Common myeloid progenitor, CD34-positive (primary cell): Measurements from ENCODE around the gene TRAPPC5.

Experiments used
- CTCF ChIA-PET: fragments of 350-600 bp; sonication (Branson Sonifier 250); formaldehyde crosslinking; loops from one replicate; lab custom pipeline; 2021; ENCODE audit warnings: antibody characterized with exemption; lab: Charles Lee
- POLR2A ChIA-PET: fragments of 350-600 bp; sonication (Branson Sonifier 250); formaldehyde crosslinking; loops from one replicate; lab custom pipeline; 2021; ENCODE audit warnings: antibody characterized with exemption; lab: Charles Lee
- DNase-seq, 3 donors: peaks; one replicate each; pipeline versions ENCODE4 v3.0.0 to v3.0.0-alpha.2; 2013
- H3K27ac ChIP-seq, 2 experiments: 1 replicate in 1 of 2; 2 replicates in 1 of 2; pipeline ENCODE4 v1.7.0; 2013; ENCODE audit warnings: inconsistent platforms in 2 of 2, low read length in 2 of 2, mild to moderate bottlenecking in 2 of 2, low read depth in 1 of 2, moderate library complexity in 1 of 2; ENCODE audit not compliant: severe bottlenecking in 2 of 2, insufficient read depth in 1 of 2, poor library complexity in 1 of 2
- H3K27me3 ChIP-seq, 5 experiments: replicated peaks in 2 of 5; 1 replicate in 3 of 5; 2 replicates in 2 of 5; pipeline versions ENCODE4 v1.6.1 to v1.7.0; 2013; ENCODE audit warnings: low read length in 4 of 5, mild to moderate bottlenecking in 2 of 5, moderate library complexity in 2 of 5, inconsistent platforms in 1 of 5; ENCODE audit not compliant: insufficient read depth in 5 of 5, control insufficient read depth in 4 of 5
- H3K36me3 ChIP-seq, 4 experiments: 1 replicate in 2 of 4; 2 replicates in 2 of 4; pipeline versions ENCODE4 v1.6.1 to v1.7.0; 2013; ENCODE audit warnings: low read length in 3 of 4, control low read depth in 1 of 4, mild to moderate bottlenecking in 1 of 4; ENCODE audit not compliant: control insufficient read depth in 4 of 4, insufficient read depth in 4 of 4
- H3K4me1 ChIP-seq, 4 experiments: 1 replicate in 3 of 4; 2 replicates in 1 of 4; pipeline versions ENCODE4 v1.6.1 to v1.7.1; 2013; ENCODE audit warnings: low read length in 3 of 4, mild to moderate bottlenecking in 3 of 4, control low read depth in 1 of 4, inconsistent platforms in 1 of 4, moderate library complexity in 1 of 4; ENCODE audit not compliant: control insufficient read depth in 4 of 4, insufficient read depth in 4 of 4; ENCODE audit errors: control extremely low read depth in 1 of 4
- H3K4me3 ChIP-seq, 7 experiments: 1 replicate in 4 of 7; 2 replicates in 3 of 7; pipeline versions ENCODE4 v1.5.1 to v1.7.0; 2013; ENCODE audit warnings: mild to moderate bottlenecking in 7 of 7, low read length in 6 of 7, moderate library complexity in 6 of 7, inconsistent platforms in 2 of 7, low read depth in 2 of 7, control low read depth in 1 of 7; ENCODE audit not compliant: insufficient read depth in 4 of 7, control insufficient read depth in 1 of 7; ENCODE audit errors: extremely low read depth in 1 of 7
- H3K9me3 ChIP-seq, 5 experiments: 1 replicate in 4 of 5; 2 replicates in 1 of 5; pipeline versions ENCODE4 v1.6.1 to v1.7.1; 2013; ENCODE audit warnings: low read length in 4 of 5, mild to moderate bottlenecking in 2 of 5, inconsistent platforms in 1 of 5, low read depth in 1 of 5, moderate library complexity in 1 of 5; ENCODE audit not compliant: control insufficient read depth in 4 of 5, insufficient read depth in 2 of 5; ENCODE audit errors: control extremely low read depth in 1 of 5
- WGBS: methylation state at CpG from one replicate; pipeline ENCODE4 v1.1.5; 2013; ENCODE audit not compliant: insufficient coverage; 5-methylcytosine and 5-hydroxymethylcytosine counted together

Gene TRAPPC5

GRCh38 chr19:7645656-7646425, 34.8 kb upstream of the TRAPPC5 start:
- peaks cover 0 to 33% (median 18%) of the 10 kb centered on the region in 4 experiments for H3K36me3 ChIP-seq
- WGBS = 82% methylated on average over 12 of the region's 20 CpGs

GRCh38 chr19:7646426-7646700, 34.3 kb upstream of the TRAPPC5 start:
- POLR2A ChIA-PET = no interaction called here
- H3K36me3 ChIP-seq = peaks cover 0 to 32% (median 18%) of the 10 kb centered on the region in 4 experiments
- 90% methylated on average over 8 of the region's 8 CpGs for WGBS
- H3K4me1 ChIP-seq = peaks cover 0 to 16% (median 2%) of the 10 kb centered on the region in 4 experiments
- H3K4me3 ChIP-seq = no peak overlapping the region
- H3K9me3 ChIP-seq = no peaks in the 10 kb centered on the region
- DNase-seq = no peak
- no peak overlapping the region for H3K27ac ChIP-seq
- CTCF ChIA-PET = no interaction called here
- peaks cover 0 to 3% (median 0%) of the 10 kb centered on the region in 5 experiments for H3K27me3 ChIP-seq

More at GRCh38 chr19:7645656-7646425, 34.8 kb upstream of the TRAPPC5 start:
- no peak overlapping the region for H3K4me3 ChIP-seq
- peak overlapping the region in 1 of 2 experiments; percentile 43 for H3K27ac ChIP-seq
- CTCF ChIA-PET = no interaction called here
- no peaks in the 10 kb centered on the region for H3K27me3 ChIP-seq
- H3K9me3 ChIP-seq = no peaks in the 10 kb centered on the region
- POLR2A ChIA-PET = no interaction called here
- peaks cover 0 to 16% (median 2%) of the 10 kb centered on the region in 4 experiments for H3K4me1 ChIP-seq
- no peak for DNase-seq

- H3K36me3 ChIP-seq = peaks cover 0 to 28% (median 17%) of the 10 kb centered on the region in 4 experiments
- no peak overlapping the region for H3K27ac ChIP-seq
- H3K9me3 ChIP-seq = no peaks in the 10 kb centered on the region
- H3K27me3 ChIP-seq = peaks cover 0 to 4% (median 0%) of the 10 kb centered on the region in 5 experiments
- ChIA-PET CTCF (no interaction called here), POLR2A (no interaction called here)
- no peak overlapping the region for H3K4me3 ChIP-seq
- no peak for DNase-seq
- WGBS = 95% methylated on average over 26 of the region's 26 CpGs
- H3K4me1 ChIP-seq = peaks cover 0 to 17% (median 2%) of the 10 kb centered on the region in 4 experiments
These were observed 33.5 kb upstream of the TRAPPC5 start for GRCh38 chr19:7647156-7647555.

- 98% methylated on average over 13 of the region's 15 CpGs for WGBS
- Histone ChIP-seq H3K36me3 (peaks cover 0 to 21% (median 12%) of the 10 kb centered on the region in 4 experiments), H3K4me3 (no peak overlapping the region), H3K9me3 (no peaks in the 10 kb centered on the region), H3K27ac (no peak overlapping the region), H3K27me3 (peaks cover 0 to 4% (median 0%) of the 10 kb centered on the region in 5 experiments), H3K4me1 (peaks cover 0 to 24% (median 4%) of the 10 kb centered on the region in 4 experiments)
- ChIA-PET CTCF (interaction anchor here (1.1 to 1.6 kb wide), 4 partner anchors 11 to 80 kb away, joined by 3 to 4 read pairs (median 3); partner anchors contain the start of genes PCP2 and TRAPPC5), POLR2A (interaction anchor here (0.6 kb wide), 1 partner anchor 25 kb away, joined by 4 read pairs; no protein-coding TSS in a partner anchor)
- DNase-seq = peak in 1 of 3 donors; percentile 7
These were observed 32.2 kb upstream of the TRAPPC5 start for GRCh38 chr19:7648265-7649014.

GRCh38 chr19:7650148-7650547, 30.5 kb upstream of the TRAPPC5 start:
- ChIA-PET POLR2A (interaction anchor here (0.7 kb wide), 1 partner anchor 9 kb away, joined by 5 read pairs; no protein-coding TSS in a partner anchor), CTCF (interaction anchor here (1.0 to 3.3 kb wide), 2 partner anchors 26 to 31 kb away, joined by 3 to 16 read pairs; partner anchors contain the start of genes MCEMP1 and TRAPPC5)
- 53% methylated on average over 2 of the region's 2 CpGs for WGBS
- H3K4me3 ChIP-seq = no peak overlapping the region
- H3K27ac ChIP-seq = no peak overlapping the region
- peaks cover 0 to 20% (median 2%) of the 10 kb centered on the region in 4 experiments for H3K4me1 ChIP-seq
- peaks cover 0 to 4% (median 0%) of the 10 kb centered on the region in 5 experiments for H3K27me3 ChIP-seq
- no peaks in the 10 kb centered on the region for H3K9me3 ChIP-seq
- DNase-seq = no peak
- peaks cover 0 to 15% (median 7%) of the 10 kb centered on the region in 4 experiments for H3K36me3 ChIP-seq

GRCh38 chr19:7652061-7652641, 28.5 kb upstream of the TRAPPC5 start:
- ChIA-PET CTCF (interaction anchor here (0.7 to 3.3 kb wide), 9 partner anchors 11 to 148 kb away, joined by 3 to 19 read pairs (median 4); partner anchors contain the start of genes MCEMP1, STXBP2 and TRAPPC5), POLR2A (interaction anchor here (0.5 to 0.6 kb wide), 3 partner anchors 8 to 285 kb away, joined by 3 read pairs; no protein-coding TSS in a partner anchor)
- Histone ChIP-seq H3K27ac (no peak overlapping the region), H3K36me3 (peaks cover 0 to 4% (median 2%) of the 10 kb centered on the region in 4 experiments), H3K4me3 (peak overlapping the region in 5 of 7 experiments; percentile 21 to 72 (median 40)), H3K9me3 (no peaks in the 10 kb centered on the region), H3K4me1 (peaks cover 0 to 26% (median 5%) of the 10 kb centered on the region in 4 experiments), H3K27me3 (peaks cover 0 to 4% (median 0%) of the 10 kb centered on the region in 5 experiments)
- peak; percentile 80 to 90 (median 90) for DNase-seq
- 6% methylated on average over 19 of the region's 28 CpGs for WGBS
